GM18861 (cell line): ENCODE measurements around the gene APBB1IP.
A peak's percentile ranks its signal among the peaks of the same experiment; 100 is the strongest.
"Not testable (repeated sequence)": the region's sequence is repeated elsewhere in the genome, so short reads cannot be mapped to it uniquely, and the experiment has no call there.

Experiments
- ATAC-seq: cut with Tn5 transposase; IDR thresholded peaks from one replicate; pipeline ENCODE4 v1.9.1; 2021; ENCODE audit not compliant: unreplicated experiment

APBB1IP gene

DNA sequence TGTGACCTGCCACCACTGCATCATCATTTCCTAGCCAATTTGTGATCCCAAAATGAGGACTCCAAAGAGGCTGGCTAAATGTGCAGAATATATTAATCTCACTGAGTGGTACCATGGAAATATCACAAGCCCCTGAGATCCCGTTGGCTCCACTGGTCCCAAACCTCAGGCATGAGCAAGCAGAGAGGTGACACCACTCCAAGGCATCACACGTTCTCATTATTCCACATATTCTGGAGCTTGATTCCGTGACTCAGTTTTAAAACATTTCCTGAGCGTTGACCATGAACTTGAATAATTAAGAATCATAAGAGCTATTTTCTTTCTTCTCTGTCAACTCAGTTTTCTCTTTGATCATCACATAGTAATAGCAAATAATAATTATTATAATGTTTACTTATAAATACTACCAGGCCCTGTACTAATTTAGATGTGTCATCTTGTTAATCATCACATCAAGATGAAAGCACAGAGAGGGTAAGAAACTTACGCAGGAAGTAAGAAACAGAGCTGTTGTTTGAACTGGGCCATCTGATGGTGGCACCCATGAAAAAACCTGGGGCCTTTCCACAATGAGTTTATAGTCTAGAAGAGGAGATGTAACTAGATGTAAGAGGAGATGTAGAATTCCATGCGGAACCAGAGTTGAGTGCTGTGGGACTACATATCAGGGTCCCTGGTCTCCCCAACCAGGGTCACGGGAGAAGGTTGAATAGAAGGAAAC is 3.5 kb downstream of the APBB1IP start:
- no peak for ATAC-seq

DNA sequence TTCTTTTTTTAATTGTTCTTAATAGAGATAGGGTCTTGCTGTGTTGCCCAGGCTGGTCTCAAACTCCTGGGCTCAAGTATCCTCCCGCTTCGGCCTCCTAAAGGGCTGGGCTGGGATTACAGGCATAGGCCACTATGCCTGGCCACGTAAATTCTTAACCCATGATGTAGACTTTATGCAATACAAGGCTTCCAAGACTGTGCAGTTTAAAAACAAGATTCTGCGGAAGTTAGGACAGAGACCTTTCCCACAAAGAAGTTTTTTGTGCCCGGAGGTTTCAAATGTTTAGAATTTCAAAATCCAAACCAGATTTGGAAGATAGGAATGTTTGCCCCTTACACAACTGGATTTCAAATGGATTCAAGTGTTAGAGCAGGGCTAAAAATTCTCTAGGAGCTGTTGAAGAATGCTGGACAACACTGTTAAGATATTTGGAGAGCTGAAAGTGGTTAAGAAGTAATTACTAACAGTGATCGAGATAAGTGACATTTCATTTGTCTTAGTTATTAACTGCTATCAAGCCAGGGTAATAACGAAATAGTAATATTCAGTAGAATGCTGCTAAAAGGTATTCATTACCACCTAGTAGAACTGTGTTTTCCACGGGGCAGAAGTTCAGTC is 7.4 kb downstream of the APBB1IP start:
- no peak for ATAC-seq

DNA sequence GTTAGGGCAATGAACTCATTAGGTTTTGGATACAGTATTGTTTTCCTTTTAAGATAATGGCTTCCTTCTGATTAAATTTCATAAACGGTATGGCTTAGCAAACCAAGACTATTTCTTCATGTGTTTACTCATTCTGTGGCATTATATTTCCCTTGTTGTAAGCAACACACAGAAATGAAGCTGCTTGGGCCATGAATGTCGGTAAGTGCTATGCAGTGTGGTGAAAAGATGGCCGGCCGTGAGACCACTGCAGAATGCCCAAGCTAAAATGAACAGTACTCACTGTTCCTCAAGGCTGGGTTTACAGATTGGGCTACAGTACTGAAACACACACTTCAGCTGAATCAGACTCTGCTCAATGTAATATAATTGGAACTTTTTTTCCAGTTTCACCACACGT is 8.1 kb downstream of the APBB1IP start:
- ATAC-seq: no peak

DNA sequence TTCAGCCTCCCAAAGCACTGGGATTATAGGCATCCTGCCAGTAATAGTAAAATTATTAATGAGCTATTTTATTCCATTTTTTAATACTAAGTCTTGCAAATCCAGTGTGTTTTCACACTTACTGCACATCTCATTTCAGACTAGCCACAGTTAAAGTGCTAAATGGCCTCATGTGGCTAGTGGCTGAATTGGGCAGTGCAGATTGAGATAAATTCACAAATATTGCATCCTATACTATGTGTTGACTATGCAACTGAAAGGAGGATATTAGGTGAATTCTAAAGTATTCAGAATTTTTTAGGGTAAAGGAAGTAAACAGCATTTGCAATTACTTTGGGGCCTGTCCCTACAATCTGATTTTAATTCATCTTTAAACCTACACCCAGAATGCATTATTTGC is 10.2 kb downstream of the APBB1IP start:
- ATAC-seq: peak; percentile 22

DNA sequence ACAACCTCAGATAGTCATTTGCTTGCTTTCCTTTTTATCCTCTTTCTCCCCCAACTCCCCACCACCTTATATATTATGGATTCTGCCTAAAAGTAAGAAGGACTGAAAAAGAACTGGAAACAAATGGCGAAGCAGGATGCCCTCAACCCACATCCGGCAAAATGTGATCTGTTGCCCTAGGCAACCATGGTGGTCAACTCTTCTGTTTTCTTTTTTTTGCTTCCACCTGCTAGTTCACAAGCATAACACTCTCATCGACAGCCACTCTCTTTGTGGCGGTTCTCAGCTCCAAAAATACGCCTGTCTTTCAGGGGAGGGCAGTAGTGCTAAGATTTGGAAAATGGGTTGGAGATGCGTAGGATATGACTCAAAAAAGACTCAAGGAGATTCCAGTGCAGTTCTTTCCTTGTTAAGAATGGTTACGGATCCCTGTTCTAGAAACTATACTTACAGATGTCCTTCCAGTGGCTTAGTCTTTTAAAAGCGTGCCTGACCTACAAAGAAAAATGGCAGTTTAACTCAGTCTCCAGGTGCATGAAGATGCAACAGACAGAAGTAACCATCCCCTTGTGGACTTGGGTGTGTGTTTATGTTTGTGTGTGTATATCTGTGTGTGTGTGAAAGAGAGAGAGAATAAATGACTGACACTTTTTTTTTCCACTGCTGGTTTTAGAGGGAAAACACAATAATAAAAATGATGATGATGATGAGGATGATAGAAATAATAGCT is 10.7 kb downstream of the APBB1IP start:
- ATAC-seq: peak; percentile 86

DNA sequence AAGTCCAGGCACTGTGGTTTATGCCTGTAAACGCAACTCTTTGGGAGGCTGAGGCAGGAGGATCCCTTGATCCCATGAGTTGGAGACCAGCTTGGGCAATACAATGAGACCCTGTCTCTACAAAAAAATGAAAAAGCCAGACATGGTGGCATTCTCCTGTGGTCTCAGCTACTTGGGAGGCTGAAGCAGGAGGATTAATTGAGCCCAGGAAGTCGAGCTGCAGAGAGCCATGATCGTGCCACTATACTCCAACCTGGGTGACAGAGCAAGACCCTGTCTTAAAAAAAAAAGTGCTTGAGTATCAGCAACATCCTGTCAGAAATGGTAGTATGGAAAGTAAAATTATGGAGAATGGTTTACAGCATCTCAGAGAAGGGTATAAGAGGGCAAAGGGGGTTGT is 11.6 kb downstream of the APBB1IP start:
- no peak for ATAC-seq

DNA sequence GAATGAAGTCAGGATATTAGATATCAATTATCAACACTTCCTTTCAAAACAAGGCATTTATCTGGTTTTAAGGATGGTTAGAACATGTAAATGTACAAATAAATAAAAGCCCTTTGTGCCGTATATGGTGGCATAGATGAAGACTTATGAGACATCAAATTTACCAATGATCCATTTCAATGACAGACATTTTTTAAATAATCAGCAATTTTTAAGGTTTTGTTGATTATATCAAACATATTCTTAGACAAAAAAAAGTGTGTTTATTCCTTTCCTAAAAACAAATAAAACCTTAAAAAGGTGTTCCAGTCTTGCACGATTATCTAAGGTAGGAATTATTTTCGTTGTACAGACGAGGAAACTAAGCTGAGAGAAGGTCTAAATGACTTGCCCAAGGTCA is 13.8 kb downstream of the APBB1IP start:
- no peak for ATAC-seq

DNA sequence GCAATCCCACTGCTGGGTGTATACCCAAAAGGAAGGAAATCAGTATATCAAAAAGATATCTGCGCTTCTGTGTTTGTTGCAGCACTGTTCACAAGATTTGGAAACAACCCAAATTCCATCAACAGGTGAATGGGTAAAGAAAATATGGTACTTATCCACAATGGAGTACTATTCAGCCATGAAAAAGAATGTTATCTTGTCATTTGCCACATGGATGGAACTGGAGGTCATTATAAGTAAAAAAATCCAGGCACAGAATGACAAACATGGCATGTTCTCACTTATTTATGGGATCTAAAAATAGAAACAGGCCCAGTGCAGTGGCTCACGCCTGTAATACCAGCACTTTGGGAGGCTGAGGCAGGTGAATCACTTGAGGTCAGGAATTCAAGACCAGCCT is 15.7 kb downstream of the APBB1IP start:
- no peak for ATAC-seq

DNA sequence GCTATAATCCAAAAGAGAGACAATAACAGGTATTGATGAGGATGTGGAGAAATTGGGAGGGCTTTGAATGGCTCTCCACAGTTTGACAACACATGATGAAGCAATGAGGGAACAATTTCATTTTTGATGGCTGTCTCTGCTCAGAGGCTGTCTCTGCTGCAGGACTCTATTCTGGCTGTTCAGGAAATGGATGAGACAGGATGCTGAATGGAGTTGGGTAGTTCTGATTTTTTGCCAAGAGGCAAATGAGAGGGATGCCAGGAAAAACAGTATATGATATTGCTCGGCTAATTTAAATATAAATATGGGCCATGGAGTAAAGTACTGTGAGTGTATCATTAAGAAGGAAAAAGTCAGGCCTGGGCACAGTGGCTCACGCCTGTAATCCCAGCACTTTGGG is 16.8 kb downstream of the APBB1IP start:
- no peak for ATAC-seq

DNA sequence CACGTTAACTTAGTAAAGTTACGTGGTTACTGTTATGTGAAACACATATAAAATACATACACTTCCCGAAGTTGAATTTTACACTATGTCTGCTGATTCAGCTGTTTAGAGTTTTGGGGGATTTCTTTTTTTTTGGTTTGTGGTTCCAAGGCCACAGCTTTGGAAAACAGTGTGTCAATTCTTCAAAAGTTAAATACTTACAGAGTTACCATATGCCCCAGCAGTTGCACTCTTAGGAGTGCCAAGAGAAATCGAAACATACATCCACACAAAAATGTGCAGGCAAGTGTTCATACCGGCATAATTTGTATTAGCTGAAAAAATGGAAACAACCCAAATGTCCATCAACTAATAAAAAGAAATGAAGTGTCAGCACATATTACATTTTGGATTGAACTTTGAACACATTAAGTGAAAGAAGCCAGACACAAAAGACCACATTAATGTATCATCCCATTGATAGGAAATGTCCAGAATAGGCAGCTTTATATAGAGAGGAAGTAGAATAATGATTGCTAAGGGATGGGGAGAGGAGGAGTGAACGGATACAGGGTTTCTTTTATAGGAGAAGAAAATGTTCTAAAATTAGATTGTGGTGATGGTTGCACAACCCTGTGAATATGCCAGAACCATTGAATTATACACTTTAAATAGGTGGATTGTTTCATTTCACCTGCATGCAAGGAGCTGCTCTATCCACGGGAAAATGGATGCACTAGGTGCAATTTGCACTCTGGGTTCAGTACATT is 17.6 kb downstream of the APBB1IP start:
- no peak for ATAC-seq

DNA sequence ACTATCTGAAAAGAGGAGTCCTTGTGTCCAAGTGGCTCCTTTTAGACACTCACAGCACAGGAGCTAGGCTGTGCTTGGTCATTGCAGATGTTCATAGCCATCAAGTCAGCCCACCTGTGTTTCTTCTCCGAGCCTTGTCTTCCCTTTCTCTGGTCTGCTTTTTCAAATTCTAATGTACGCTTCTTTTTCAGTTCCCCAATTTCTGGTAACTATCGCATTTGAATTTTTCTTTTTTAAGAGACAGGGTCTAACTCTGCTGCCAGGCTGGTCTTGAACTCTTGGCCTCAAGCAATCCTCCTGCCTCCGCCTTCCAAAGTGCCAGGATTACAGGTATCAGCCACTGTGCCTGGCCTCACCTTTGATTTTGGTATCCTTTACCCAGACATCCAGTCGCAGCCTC is 18.9 kb downstream of the APBB1IP start:
- peak; percentile 82 for ATAC-seq

DNA sequence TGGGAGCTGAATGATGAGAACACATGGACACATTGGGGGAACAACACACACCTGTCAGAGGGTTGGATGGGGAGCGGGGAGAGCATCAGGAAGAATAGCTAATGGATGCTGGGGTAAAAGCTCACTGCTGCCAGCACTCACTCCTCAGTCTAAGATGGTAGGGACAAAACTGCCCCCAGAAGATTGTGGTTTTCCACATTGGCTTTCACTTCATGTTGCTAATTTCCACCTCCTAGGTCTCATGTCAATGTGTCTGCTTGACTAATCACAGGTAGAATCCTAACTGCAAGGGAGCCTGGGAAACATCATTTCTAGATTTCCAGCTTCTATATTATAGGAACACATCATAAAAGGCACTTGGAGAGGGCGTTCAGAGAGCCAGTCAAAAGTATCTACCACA is 22.6 kb downstream of the APBB1IP start:
- no peak for ATAC-seq

DNA sequence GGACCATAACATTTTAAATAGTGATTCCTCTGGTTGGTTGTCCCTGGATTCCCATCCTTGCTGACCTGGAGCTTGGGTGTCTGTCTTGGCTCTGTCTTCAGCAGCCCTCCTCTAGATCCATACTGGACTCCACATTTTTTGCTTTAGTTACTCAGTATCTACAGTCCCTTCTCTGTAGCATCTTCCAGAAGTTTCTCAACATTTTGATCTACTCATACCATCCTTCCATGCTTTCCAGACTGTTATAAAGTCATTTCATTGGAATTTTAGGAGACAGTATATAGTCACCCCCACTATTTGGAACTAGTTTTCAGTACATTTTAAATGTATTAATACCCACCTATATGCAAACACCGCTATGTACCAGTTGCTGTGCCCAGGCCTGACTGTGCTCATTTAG is 25.8 kb downstream of the APBB1IP start:
- ATAC-seq: no peak

DNA sequence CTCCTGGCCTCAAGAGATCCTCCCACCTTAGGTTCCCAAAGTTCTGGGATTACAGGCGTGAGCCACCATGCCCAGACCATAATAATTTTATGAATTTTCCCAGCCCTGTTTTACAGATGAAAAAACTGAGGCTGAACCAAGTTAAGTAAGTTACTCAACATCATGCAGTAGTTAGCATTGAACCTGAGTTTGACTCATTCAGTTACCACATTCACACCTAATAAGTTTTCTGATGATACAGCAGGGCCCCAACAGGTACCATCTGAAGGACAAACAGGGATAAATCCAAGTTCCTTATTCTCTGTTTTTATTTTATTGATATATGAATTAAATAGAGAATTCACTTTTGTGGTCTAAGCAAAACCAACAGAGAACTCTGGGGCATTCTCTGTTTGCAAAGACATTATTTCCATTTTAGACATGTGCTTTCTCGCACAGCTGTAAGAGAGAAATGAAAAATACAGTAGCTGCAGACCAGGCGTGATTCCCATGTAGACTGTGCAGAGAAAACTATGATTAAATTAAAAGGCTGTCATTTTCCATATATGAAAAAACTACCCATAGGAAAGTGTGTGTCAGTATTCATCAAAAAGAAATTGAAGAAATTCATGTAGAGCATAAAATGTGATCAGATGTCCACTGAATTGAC is 26.6 kb downstream of the APBB1IP start:
- peak; percentile 30 for ATAC-seq

DNA sequence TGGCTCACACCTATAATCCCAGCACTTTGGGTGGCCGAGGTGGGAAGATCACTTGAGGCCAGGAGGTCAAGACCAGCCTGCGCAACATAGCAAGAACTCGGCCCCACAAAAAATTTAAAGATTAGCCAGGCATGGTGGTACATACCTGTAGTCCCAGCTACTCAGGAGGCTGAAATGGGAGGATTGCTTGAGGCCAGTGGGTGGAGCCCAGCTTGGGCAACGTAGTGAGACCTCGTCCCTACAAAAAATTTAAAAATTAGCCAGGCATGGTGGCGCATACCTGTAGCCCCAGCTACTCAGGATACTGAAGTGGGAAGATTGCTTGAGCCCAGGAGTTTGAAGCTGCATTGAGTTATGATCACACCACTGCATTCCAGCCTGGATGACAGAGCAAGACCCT is 28.4 kb downstream of the APBB1IP start:
- not testable (repeated sequence) for ATAC-seq

DNA sequence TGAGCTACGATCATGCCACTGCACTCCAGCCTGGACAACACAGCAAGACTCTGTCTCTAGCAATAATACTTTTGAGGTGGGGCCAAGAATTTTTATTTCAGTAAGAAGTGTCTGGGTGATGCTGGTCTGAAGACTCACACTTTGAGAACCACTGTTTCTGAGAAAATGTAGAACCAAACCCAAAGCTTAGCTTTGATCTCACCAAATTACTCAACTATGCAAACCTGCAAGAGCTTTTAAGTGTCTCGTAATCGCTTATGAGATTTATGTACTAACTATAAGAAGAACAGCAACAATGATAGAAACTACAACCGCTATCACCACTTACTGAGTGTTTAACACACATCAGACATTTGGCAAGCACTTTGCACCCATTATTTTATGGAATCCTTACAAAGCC is 29.5 kb downstream of the APBB1IP start:
- ATAC-seq: no peak

DNA sequence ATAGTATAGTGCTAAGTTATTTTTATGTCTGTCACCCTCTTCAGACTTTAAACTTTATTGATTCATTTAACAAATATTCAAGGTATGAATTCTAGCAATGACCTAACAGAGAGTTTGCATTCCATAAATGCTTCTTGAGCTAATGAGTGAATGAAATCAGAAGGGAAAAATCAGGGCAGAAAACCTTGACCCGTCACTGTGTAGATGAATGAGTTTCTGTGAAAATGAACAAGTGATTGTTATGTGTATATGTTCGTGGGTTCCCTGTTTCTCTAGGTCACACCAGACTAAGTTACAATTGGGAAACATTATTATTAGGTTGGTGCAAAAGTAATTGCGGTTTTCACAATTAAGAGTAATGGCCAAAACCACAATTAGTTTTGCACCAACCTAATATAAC is 30.1 kb downstream of the APBB1IP start:
- ATAC-seq: no peak

DNA sequence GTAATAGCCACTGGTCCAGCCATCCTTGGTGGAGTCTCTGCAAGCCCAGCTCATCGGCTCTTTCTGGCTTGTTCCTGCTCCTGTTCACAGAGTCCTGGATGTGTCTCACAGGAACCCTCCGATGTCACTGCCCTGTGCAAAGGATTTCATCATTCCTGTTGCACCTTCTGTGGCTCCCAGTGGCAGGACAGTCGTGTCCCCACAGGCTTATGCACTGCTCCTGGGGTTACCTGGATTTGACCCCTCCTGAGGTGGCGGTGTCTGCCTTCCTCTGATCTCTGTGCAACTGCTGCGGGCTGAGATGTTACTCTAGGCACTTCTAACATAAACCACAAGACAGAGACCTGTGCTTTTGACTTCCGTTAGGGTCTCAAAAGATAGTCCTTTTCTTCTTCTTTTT is 30.6 kb downstream of the APBB1IP start:
- peak; percentile 39 for ATAC-seq

DNA sequence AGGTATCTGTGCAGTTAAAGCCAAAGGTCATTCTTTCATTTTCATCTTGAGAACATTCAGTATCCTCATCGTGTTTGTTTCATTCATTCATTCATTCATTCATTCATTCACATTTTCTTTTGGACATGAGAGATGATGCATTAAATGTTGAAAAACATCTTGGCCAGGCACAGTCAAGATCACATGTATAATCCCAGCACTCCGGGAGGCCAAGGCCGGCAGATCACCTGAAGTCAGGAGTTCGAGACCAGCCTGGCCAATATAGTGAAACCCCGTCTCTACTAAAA is 34.3 kb downstream of the APBB1IP start:
- ATAC-seq: no peak

DNA sequence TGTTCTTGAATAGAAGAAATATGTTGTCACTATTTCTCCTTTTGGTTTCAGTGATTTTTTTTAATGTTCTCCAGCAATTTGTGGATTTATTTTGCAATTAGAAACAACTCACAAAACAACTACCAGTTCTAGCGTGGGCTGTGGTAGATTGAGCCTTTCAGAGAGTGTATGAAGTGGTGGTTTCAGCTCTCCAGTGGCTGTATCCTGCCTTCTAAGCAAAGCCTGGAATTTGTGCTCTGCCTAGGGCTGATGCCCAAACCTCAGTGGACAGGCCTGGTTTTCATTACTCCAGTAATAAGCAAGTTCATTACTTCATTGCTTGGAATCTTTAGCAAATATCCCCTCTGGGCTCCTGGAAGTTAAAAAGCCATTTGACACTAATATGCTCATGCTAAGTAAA is 35.9 kb downstream of the APBB1IP start:
- no peak for ATAC-seq

DNA sequence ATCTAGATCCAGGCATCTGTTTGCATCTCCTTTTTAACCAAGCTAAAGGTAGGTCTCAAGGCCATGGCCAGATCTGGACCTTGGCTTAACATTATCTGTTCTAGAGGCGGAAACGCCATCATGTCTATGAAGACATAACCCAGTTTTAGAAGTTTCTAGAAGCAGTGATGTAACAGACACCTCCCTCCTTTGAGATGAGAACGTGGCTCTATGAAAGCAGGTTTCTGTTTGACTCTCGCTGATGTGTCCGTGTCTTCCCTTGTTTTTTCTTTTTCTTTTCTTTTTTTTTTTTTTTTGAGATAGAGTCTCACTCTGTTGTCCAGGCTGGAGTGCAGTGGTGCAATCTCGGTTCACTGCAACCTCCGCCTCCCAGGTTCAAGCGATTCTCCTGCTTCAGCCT is 36.7 kb downstream of the APBB1IP start:
- ATAC-seq: not testable (repeated sequence)
